Measurements from ENCODE around the gene DCTN3.
"Not testable (repeated sequence)": the region's sequence is repeated elsewhere in the genome, so short reads cannot be mapped to it uniquely, and the experiment has no call there.

Gene DCTN3

DNA sequence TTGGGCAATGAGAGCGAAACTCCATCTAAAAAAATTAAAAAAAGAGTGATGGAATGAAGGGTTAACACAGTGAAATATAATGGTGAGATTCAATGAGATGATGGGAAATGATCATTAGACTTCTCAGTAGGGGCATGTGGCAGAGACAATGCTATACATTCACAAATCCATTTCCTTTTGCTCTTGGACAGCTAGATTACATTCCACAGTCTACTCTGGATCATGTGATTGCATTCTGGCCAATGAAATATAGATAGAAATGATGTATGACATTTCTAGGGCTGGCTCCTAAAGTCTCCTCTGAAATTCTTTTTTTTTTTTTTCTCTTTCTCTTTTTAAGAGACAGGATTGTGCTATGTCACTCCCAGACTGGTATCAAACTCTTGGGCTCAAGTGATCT lies 22.4 kb upstream of the DCTN3 start:
- DNase-seq (ENCODE audit: low read depth in 1 of 2, low spot score in 1 of 2): no peak
- TF ChIP-seq POLR2AphosphoS5 (IDR thresholded peaks at IDR 0.05; ENCODE audit: low read depth): no peak
- TF ChIP-seq SPI1 (IDR thresholded peaks at IDR 0.05; ENCODE audit: borderline replicate concordance, low read depth): no peak
- TF ChIP-seq, protein P1, sequence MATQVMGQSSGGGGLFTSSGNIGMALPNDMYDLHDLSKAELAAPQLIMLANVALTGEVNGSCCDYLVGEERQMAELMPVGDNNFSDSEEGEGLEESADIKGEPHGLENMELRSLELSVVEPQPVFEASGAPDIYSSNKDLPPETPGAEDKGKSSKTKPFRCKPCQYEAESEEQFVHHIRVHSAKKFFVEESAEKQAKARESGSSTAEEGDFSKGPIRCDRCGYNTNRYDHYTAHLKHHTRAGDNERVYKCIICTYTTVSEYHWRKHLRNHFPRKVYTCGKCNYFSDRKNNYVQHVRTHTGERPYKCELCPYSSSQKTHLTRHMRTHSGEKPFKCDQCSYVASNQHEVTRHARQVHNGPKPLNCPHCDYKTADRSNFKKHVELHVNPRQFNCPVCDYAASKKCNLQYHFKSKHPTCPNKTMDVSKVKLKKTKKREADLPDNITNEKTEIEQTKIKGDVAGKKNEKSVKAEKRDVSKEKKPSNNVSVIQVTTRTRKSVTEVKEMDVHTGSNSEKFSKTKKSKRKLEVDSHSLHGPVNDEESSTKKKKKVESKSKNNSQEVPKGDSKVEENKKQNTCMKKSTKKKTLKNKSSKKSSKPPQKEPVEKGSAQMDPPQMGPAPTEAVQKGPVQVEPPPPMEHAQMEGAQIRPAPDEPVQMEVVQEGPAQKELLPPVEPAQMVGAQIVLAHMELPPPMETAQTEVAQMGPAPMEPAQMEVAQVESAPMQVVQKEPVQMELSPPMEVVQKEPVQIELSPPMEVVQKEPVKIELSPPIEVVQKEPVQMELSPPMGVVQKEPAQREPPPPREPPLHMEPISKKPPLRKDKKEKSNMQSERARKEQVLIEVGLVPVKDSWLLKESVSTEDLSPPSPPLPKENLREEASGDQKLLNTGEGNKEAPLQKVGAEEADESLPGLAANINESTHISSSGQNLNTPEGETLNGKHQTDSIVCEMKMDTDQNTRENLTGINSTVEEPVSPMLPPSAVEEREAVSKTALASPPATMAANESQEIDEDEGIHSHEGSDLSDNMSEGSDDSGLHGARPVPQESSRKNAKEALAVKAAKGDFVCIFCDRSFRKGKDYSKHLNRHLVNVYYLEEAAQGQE (IDR thresholded peaks at IDR 0.05; ENCODE audit: insufficient replicate concordance, low read depth): no peak
- TF ChIP-seq, protein P2, sequence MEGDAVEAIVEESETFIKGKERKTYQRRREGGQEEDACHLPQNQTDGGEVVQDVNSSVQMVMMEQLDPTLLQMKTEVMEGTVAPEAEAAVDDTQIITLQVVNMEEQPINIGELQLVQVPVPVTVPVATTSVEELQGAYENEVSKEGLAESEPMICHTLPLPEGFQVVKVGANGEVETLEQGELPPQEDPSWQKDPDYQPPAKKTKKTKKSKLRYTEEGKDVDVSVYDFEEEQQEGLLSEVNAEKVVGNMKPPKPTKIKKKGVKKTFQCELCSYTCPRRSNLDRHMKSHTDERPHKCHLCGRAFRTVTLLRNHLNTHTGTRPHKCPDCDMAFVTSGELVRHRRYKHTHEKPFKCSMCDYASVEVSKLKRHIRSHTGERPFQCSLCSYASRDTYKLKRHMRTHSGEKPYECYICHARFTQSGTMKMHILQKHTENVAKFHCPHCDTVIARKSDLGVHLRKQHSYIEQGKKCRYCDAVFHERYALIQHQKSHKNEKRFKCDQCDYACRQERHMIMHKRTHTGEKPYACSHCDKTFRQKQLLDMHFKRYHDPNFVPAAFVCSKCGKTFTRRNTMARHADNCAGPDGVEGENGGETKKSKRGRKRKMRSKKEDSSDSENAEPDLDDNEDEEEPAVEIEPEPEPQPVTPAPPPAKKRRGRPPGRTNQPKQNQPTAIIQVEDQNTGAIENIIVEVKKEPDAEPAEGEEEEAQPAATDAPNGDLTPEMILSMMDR (IDR thresholded peaks at IDR 0.05; ENCODE audit: insufficient read depth, low read length): no peak
- TF ChIP-seq GABPA (IDR thresholded peaks at IDR 0.05; ENCODE audit: low read depth): no peak
- no peaks in the 10 kb centered on the region for H3K27me3 ChIP-seq (ENCODE audit: insufficient read depth, poor library complexity, severe bottlenecking)
- H3K27ac ChIP-seq (replicated peaks): no peak overlapping the region
- no peak overlapping the region for H3K4me3 ChIP-seq (replicated peaks; ENCODE audit: insufficient read depth, low read length)

DNA sequence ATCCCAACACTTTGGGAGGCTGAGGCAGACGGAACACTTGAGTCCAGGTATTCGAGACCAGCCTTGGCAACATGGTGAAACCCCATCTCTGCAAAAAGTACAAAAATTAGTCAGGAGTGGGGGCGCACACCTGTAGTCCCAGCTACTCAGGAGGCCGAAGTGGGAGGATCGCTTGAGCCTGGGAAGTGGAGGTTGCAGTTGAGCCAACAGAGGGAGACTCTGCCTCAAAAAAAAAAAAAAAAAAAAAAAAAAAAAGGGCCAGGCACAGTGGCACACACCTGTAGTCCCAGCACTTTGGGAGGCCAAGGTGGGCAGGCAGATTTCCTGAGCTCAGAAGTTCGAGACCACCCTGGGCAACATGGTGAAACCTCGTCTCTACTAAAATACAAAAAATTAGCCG lies 19.0 kb upstream of the DCTN3 start:
- not testable (repeated sequence) for DNase-seq (ENCODE audit: low read depth in 1 of 2, low spot score in 1 of 2); H3K27ac ChIP-seq (replicated peaks); H3K27me3 ChIP-seq (ENCODE audit: insufficient read depth, poor library complexity, severe bottlenecking); H3K4me3 ChIP-seq (replicated peaks; ENCODE audit: insufficient read depth, low read length)

DNA sequence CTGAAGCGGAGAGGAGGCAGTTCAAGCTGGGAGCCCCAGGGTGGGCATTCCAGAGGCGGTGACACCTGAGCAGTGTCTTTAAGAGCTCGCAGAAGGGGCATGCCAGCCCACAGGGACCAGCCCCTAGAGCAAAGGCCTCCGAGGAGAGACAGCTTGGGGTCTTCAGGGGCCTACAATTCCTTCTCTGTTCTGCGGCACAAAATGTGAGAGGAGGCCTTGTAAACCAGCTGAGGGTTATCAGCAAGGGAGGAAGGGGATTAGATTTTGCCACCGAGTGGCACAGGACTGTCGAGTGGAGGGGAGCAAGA lies 17.8 kb upstream of the DCTN3 start:
- DNase-seq (ENCODE audit: low read depth in 1 of 2, low spot score in 1 of 2): no peak
- Histone ChIP-seq H3K27me3 (ENCODE audit: insufficient read depth, poor library complexity, severe bottlenecking) (no peaks in the 10 kb centered on the region), H3K27ac (replicated peaks) (peak overlapping the region; percentile 89), H3K4me3 (replicated peaks; ENCODE audit: insufficient read depth, low read length) (peak overlapping the region; percentile 56)
- TF ChIP-seq GABPA (IDR thresholded peaks at IDR 0.05; ENCODE audit: low read depth): no peak
- TF ChIP-seq SPI1 (IDR thresholded peaks at IDR 0.05; ENCODE audit: borderline replicate concordance, low read depth): no peak
- TF ChIP-seq, protein P2 (IDR thresholded peaks at IDR 0.05; ENCODE audit: insufficient read depth, low read length): no peak
- no peak for TF ChIP-seq POLR2AphosphoS5 (IDR thresholded peaks at IDR 0.05; ENCODE audit: low read depth)
- TF ChIP-seq, protein P1 (IDR thresholded peaks at IDR 0.05; ENCODE audit: insufficient replicate concordance, low read depth): no peak

DNA sequence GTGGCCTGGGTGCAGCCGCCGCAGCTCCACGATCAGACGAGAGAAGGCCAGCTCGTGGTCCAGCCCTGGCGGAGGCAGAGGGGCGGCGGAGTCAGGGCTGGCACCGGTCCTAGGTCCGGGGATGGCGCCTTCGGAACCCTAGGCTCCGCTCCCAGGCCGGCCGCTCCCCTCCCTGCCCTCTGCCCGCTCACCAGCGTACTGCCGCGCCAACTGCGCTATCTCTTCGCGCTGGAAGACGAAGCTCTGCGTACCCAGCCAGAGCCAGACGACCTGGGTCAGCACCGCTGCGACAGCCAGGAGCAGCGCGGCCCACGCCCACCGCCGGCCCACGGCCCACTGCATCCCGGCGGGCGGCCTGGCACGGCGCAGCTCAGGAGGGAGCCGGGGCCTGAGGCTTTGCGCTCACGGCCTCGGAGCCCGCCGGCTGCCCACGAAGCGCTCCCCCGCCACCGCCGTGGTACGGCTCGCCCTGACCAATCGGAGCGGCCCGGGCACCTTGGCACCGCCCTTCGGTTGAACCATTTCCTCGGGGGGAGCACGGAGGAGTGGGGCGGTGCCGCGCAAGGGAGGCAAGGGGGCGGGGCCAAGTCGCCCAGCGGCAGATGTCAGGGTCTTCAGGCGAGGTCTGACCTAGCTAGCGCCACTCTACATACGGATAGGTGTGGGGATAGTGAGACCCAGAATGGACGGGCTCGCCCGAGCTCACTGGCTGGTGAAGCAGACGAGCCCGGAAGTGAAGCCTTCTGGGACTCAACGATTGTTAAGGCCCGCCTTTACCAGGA lies 17.3 kb upstream of the DCTN3 start, which contains the start of gene SIGMAR1:
Gene SIGMAR1 (minus strand): TSS at position 432 of the 782 bp plus-strand sequence. CDS start 90 bp downstream, at position 342.
- Histone ChIP-seq H3K4me3 (replicated peaks; ENCODE audit: insufficient read depth, low read length) (peak within 1 kb of the TSS; percentile 56), H3K27ac (replicated peaks) (peak within 1 kb of the TSS; percentile 89), H3K27me3 (ENCODE audit: insufficient read depth, poor library complexity, severe bottlenecking) (no peaks in the 10 kb centered on the region)
- peak; percentile 88 to 93 for DNase-seq (ENCODE audit: low read depth in 1 of 2, low spot score in 1 of 2)
- TF ChIP-seq SPI1 (IDR thresholded peaks at IDR 0.05; ENCODE audit: borderline replicate concordance, low read depth): no peak
- TF ChIP-seq GABPA (IDR thresholded peaks at IDR 0.05; ENCODE audit: low read depth): no peak; the same call in 1 of the 2 replicates
- TF ChIP-seq, protein P1 (IDR thresholded peaks at IDR 0.05; ENCODE audit: insufficient replicate concordance, low read depth): peak; percentile 62
- TF ChIP-seq, protein P2 (IDR thresholded peaks at IDR 0.05; ENCODE audit: insufficient read depth, low read length): no peak
- TF ChIP-seq POLR2AphosphoS5 (IDR thresholded peaks at IDR 0.05; ENCODE audit: low read depth): peak; percentile 67

Measured in HL-60 (cell line).